HepG2 (cell line): Measurements from ENCODE around the gene GRIK4. TPM values are rescaled to one million over a fixed set of nuclear protein-coding genes. Genes with fewer than 3 reads are reported as not detected.
A peak's percentile ranks its signal among the peaks of the same experiment; 100 is the strongest.

Experiments
- ARID2 ChIP-seq: sonication (generic); formaldehyde crosslinking; IDR thresholded peaks from 2 replicates; pipeline ENCODE4 v1.8.1; 2022; ENCODE audit warnings: mild to moderate bottlenecking, missing genetic modification reagents, borderline replicate concordance
- CAMTA2 ChIP-seq: sonication (generic); formaldehyde crosslinking; IDR thresholded peaks from 2 replicates; pipeline ENCODE4 v1.4.0; 2020; ENCODE audit warnings: mild to moderate bottlenecking, missing genetic modification reagents, borderline replicate concordance
- CENPX ChIP-seq: sonication (generic); formaldehyde crosslinking; IDR thresholded peaks from 2 replicates; pipeline ENCODE4 v1.9.0; 2021; ENCODE audit warnings: mild to moderate bottlenecking, missing genetic modification reagents, moderate library complexity
- EHMT2 ChIP-seq: fragments of 200-600 bp; sonication (generic); IDR thresholded peaks from 2 replicates; pipeline ENCODE4 v1.7.0; 2017; ENCODE audit warnings: antibody characterized with exemption, low read depth, low read length, borderline replicate concordance
- GABPA ChIP-seq, 2 experiments: IDR thresholded peaks; 2 replicates each; pipeline ENCODE4 v1.6.1; 2011 to 2016; ENCODE audit warnings: low read depth in 2 of 2, low read length in 1 of 2, missing biosample characterization in 1 of 2, missing genetic modification characterization in 1 of 2
- HMG20B ChIP-seq: conservative IDR thresholded peaks from 2 replicates; pipeline ENCODE4 v1.6.1; 2016; ENCODE audit warnings: missing genetic modification reagents, missing compliant biosample characterization
- HOXD1 ChIP-seq: sonication (generic); formaldehyde crosslinking; IDR thresholded peaks from 2 replicates; pipeline ENCODE4 v1.5.0; 2020; ENCODE audit warnings: missing genetic modification reagents
- MBD4 ChIP-seq: IDR thresholded peaks from 2 replicates; pipeline ENCODE4 v1.6.1; 2012; ENCODE audit warnings: low read length, inconsistent platforms, borderline replicate concordance
- MBNL3 ChIP-seq: fragments of 250-450 bp; sonication (Bioruptor Pico); conservative IDR thresholded peaks from 2 replicates; pipeline ENCODE4 v1.8.0; 2022; ENCODE audit warnings: mild to moderate bottlenecking, inconsistent platforms
- NFE2 ChIP-seq: sonication (generic); formaldehyde crosslinking; IDR thresholded peaks from 2 replicates; pipeline ENCODE4 v1.4.0; 2020; ENCODE audit warnings: missing genetic modification reagents
- SAFB2 ChIP-seq: sonication (generic); formaldehyde crosslinking; IDR thresholded peaks from 2 replicates; pipeline ENCODE4 v1.5.1; 2020; ENCODE audit warnings: missing genetic modification reagents, low read depth, mild to moderate bottlenecking, borderline replicate concordance
- SCMH1 ChIP-seq: sonication (generic); formaldehyde crosslinking; IDR thresholded peaks from 2 replicates; pipeline ENCODE4 v1.9.0; 2021; ENCODE audit warnings: missing genetic modification reagents, mild to moderate bottlenecking, borderline replicate concordance
- STAT5B ChIP-seq: sonication (generic); formaldehyde crosslinking; IDR thresholded peaks from 2 replicates; pipeline ENCODE4 v1.4.0; 2020; ENCODE audit warnings: missing genetic modification reagents
- ZNF121 ChIP-seq: sonication (generic); formaldehyde crosslinking; IDR thresholded peaks from 2 replicates; pipeline ENCODE4 v1.5.0; 2020; ENCODE audit warnings: mild to moderate bottlenecking, missing genetic modification reagents
- ZNF326 ChIP-seq: sonication (generic); formaldehyde crosslinking; IDR thresholded peaks from 2 replicates; pipeline ENCODE4 v1.4.0; 2020; ENCODE audit warnings: missing genetic modification reagents, borderline replicate concordance
- ZNF501 ChIP-seq: sonication (generic); formaldehyde crosslinking; IDR thresholded peaks from 2 replicates; pipeline ENCODE4 v1.5.1; 2020; ENCODE audit warnings: mild to moderate bottlenecking, moderate library complexity, missing genetic modification reagents
- ZNF703 ChIP-seq: sonication (generic); formaldehyde crosslinking; IDR thresholded peaks from 2 replicates; pipeline ENCODE4 v1.5.1; 2020; ENCODE audit warnings: missing genetic modification reagents, mild to moderate bottlenecking, moderate library complexity, borderline replicate concordance
- ZNF766 ChIP-seq: sonication (generic); formaldehyde crosslinking; IDR thresholded peaks from 2 replicates; pipeline ENCODE4 v1.5.0; 2020; ENCODE audit warnings: missing genetic modification reagents, borderline replicate concordance
- ZNF878 ChIP-seq: sonication (generic); formaldehyde crosslinking; IDR thresholded peaks from 2 replicates; pipeline ENCODE4 v1.8.1; 2023; ENCODE audit warnings: mild to moderate bottlenecking, missing genetic modification reagents, moderate library complexity
- ZSCAN29 ChIP-seq: sonication (generic); formaldehyde crosslinking; conservative IDR thresholded peaks from 2 replicates; pipeline ENCODE4 v1.4.0; 2020; ENCODE audit warnings: mild to moderate bottlenecking, missing genetic modification reagents
- polyA plus RNA-seq, 8 experiments: library from polyadenylated mRNA; depleted of rRNA in 3 of 8; stranded (reverse) in 7 of 8; unstranded in 1 of 8; fragments of >200 nt; fragmentation: Illumina TruSeq in 4 of 8; extraction: Trizol in 4 of 8; gene quantifications; 2 replicates each; pipeline versions ENCODE4 v1.2.1 to v1.2.3, GENCODE V29; 2011 to 2016; ENCODE audit warnings: low read depth in 4 of 8, missing spikeins in 1 of 8, mixed read lengths in 1 of 8; ENCODE audit not compliant: insufficient read depth in 1 of 8
- total RNA-seq, 5 experiments: library from RNA; depleted of rRNA; stranded (reverse); fragments of >200 nt; fragmentation: Illumina TruSeq; extraction: Trizol; gene quantifications; 2 replicates each; pipeline ENCODE4 v1.2.3, GENCODE V29; 2016; ENCODE audit warnings: low read depth in 1 of 5
- TF ChIP-seq, protein P1 (sequence below): sonication (generic); formaldehyde crosslinking; IDR thresholded peaks from 2 replicates; pipeline ENCODE4 v1.9.0; 2021; ENCODE audit warnings: mild to moderate bottlenecking, missing genetic modification reagents
- TF ChIP-seq, protein P2 (sequence below): sonication (generic); formaldehyde crosslinking; IDR thresholded peaks from 2 replicates; pipeline ENCODE4 v1.8.1; 2023; ENCODE audit warnings: mild to moderate bottlenecking, missing genetic modification reagents
- TF ChIP-seq, protein P3 (sequence below): sonication (generic); formaldehyde crosslinking; IDR thresholded peaks from 2 replicates; pipeline ENCODE4 v1.4.0; 2020; ENCODE audit warnings: mild to moderate bottlenecking, missing genetic modification reagents

Gene GRIK4
- total and polyA plus RNA-seq, 2 of the 13 experiments (the other 11 are each of a cell fraction or from before 2014, with no cell fraction given) = 0.04 to 0.07 TPM

DNA sequence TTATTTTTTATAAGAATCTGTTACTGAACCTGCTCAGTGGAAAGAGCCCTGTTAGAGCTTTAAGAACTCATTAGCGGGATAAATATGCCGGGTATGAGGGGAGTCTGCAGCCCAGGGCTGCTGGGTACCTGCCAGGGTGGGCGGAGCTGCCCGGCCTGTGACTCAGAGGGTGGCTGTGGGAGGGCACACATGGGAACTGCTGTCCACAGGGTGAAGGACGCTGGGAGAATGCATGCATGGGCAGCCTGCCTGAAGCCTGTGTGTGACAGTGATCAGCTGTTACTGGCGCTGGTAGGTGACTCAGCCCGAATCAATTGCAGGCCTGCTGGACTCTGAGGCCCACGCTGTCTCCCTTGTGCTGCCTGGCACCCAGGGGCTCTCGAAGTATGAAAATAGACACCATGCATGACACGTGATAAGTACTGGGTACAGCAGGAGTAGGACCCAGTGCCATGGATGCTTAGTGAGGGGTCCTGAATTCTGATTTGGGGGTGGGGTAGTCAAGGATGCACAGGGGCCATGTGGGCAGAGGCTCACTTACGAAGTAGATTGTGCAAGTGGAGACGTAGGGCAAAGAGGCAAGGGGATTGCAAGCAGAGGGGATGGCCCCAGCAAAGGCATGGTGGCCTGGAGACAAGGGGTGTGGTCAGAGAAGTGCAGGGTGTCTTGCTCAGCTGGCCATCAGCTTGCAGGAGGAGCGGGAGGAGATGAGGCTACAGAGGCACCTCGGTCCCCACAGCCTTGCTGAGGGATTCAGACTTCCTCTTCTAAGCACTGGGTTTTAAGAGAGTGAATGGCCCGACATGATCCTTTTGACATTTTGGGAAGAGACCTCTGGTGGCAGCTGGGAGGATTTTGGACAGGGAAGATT lies 36.5 kb downstream of the GRIK4 start (continued):
- TF ChIP-seq, protein P1, sequence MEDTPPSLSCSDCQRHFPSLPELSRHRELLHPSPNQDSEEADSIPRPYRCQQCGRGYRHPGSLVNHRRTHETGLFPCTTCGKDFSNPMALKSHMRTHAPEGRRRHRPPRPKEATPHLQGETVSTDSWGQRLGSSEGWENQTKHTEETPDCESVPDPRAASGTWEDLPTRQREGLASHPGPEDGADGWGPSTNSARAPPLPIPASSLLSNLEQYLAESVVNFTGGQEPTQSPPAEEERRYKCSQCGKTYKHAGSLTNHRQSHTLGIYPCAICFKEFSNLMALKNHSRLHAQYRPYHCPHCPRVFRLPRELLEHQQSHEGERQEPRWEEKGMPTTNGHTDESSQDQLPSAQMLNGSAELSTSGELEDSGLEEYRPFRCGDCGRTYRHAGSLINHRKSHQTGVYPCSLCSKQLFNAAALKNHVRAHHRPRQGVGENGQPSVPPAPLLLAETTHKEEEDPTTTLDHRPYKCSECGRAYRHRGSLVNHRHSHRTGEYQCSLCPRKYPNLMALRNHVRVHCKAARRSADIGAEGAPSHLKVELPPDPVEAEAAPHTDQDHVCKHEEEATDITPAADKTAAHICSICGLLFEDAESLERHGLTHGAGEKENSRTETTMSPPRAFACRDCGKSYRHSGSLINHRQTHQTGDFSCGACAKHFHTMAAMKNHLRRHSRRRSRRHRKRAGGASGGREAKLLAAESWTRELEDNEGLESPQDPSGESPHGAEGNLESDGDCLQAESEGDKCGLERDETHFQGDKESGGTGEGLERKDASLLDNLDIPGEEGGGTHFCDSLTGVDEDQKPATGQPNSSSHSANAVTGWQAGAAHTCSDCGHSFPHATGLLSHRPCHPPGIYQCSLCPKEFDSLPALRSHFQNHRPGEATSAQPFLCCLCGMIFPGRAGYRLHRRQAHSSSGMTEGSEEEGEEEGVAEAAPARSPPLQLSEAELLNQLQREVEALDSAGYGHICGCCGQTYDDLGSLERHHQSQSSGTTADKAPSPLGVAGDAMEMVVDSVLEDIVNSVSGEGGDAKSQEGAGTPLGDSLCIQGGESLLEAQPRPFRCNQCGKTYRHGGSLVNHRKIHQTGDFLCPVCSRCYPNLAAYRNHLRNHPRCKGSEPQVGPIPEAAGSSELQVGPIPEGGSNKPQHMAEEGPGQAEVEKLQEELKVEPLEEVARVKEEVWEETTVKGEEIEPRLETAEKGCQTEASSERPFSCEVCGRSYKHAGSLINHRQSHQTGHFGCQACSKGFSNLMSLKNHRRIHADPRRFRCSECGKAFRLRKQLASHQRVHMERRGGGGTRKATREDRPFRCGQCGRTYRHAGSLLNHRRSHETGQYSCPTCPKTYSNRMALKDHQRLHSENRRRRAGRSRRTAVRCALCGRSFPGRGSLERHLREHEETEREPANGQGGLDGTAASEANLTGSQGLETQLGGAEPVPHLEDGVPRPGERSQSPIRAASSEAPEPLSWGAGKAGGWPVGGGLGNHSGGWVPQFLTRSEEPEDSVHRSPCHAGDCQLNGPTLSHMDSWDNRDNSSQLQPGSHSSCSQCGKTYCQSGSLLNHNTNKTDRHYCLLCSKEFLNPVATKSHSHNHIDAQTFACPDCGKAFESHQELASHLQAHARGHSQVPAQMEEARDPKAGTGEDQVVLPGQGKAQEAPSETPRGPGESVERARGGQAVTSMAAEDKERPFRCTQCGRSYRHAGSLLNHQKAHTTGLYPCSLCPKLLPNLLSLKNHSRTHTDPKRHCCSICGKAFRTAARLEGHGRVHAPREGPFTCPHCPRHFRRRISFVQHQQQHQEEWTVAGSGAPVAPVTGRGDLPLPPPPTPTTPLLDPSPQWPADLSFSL (CRISPR knock-in tag) = no peak
- TF ChIP-seq MBD4 (no peak), EHMT2 (no peak), MBNL3 (CRISPR knock-in tag) (no peak), GABPA (IDR thresholded peaks at IDR 0.05; ENCODE audit: low read depth, low read length) (no peak), GABPA (CRISPR knock-in tag; IDR thresholded peaks at IDR 0.05; ENCODE audit: low read depth) (no peak), ARID2 (no peak), ZNF501 (CRISPR knock-in tag) (peak; percentile 71; the same call in 1 of the 2 replicates), CENPX (no peak), ZNF703 (CRISPR knock-in tag) (no peak), HMG20B (CRISPR knock-in tag) (no peak), SAFB2 (CRISPR knock-in tag) (no peak), ZNF326 (CRISPR knock-in tag) (no peak), HOXD1 (no peak), ZNF766 (CRISPR knock-in tag) (no peak), NFE2 (CRISPR knock-in tag) (peak; percentile 83), STAT5B (CRISPR knock-in tag) (no peak), CAMTA2 (CRISPR knock-in tag) (no peak), ZSCAN29 (CRISPR knock-in tag) (no peak), SCMH1 (no peak), ZNF878 (no peak), ZNF121 (CRISPR knock-in tag) (no peak)
- TF ChIP-seq, protein P2, sequence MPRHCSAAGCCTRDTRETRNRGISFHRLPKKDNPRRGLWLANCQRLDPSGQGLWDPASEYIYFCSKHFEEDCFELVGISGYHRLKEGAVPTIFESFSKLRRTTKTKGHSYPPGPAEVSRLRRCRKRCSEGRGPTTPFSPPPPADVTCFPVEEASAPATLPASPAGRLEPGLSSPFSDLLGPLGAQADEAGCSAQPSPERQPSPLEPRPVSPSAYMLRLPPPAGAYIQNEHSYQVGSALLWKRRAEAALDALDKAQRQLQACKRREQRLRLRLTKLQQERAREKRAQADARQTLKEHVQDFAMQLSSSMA = no peak
- TF ChIP-seq, protein P3, sequence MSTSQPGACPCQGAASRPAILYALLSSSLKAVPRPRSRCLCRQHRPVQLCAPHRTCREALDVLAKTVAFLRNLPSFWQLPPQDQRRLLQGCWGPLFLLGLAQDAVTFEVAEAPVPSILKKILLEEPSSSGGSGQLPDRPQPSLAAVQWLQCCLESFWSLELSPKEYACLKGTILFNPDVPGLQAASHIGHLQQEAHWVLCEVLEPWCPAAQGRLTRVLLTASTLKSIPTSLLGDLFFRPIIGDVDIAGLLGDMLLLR (CRISPR knock-in tag) = no peak
